Lower lobe of right lung (tissue), 2 donors: ENCODE data around the gene TMEM109. TPM values are rescaled to one million over a fixed set of nuclear protein-coding genes. Genes with fewer than 3 reads are reported as not detected.

Source experiments
- ATAC-seq, 2 donors: fragments of 200-7000 bp; cut with Tn5 transposase; one replicate each; pipeline ENCODE4 v1.9.1; 2020 to 2022; ENCODE audit warnings: mild to moderate bottlenecking in 2 of 2, moderate library complexity in 2 of 2
- DNase-seq: peaks from one replicate; pipeline ENCODE4 v3.0.0-alpha.2; 2020
- H3K27ac ChIP-seq: fragments of 200-600 bp; one replicate; pipeline ENCODE4 v1.8.0; 2022
- H3K27me3 ChIP-seq: fragments of 200-600 bp; one replicate; pipeline ENCODE4 v1.8.0; 2022; ENCODE audit warnings: low read depth
- H3K36me3 ChIP-seq: fragments of 200-600 bp; one replicate; pipeline ENCODE4 v1.8.0; 2022; ENCODE audit warnings: mild to moderate bottlenecking
- H3K4me1 ChIP-seq: fragments of 200-600 bp; one replicate; pipeline ENCODE4 v1.8.0; 2022
- H3K4me3 ChIP-seq: fragments of 200-600 bp; one replicate; pipeline ENCODE4 v1.8.0; 2022; ENCODE audit warnings: mild to moderate bottlenecking
- H3K9me3 ChIP-seq: fragments of 200-600 bp; one replicate; pipeline ENCODE4 v1.8.0; 2022
- CTCF ChIP-seq: fragments of 200-600 bp; IDR thresholded peaks from one replicate; pipeline ENCODE4 v1.8.0; 2022; ENCODE audit warnings: antibody characterized with exemption, mild to moderate bottlenecking
- intact Hi-C: fragments of 100-400 bp; cut with DNase I; formaldehyde crosslinking; loops from one replicate; pipeline ENCODE4 v1.11.0; 2022
- total RNA-seq: library from RNA; stranded (reverse); fragmentation: NEBNext Ultra II Directional; extraction: Animal tissue kit (Norgen Biotek cat#: 25700); gene quantifications from one replicate; pipeline ENCODE4 v1.2.1, GENCODE V29; 2021
- donor health status: DM: no; HTN: yes; CAD: no; lungs with severe emphysema.

TMEM109 gene
- total RNA-seq, 1 donor from 2014 or later: 142 TPM

- Histone ChIP-seq H3K4me3 (no peak overlapping the region), H3K4me1 (no peaks in the 10 kb centered on the region), H3K27me3 (no peaks in the 10 kb centered on the region), H3K27ac (no peak overlapping the region), H3K9me3 (no peaks in the 10 kb centered on the region), H3K36me3 (peaks cover 16% of the 10 kb centered on the region)
- TF ChIP-seq CTCF: no peak
- DNase-seq (no peak), ATAC-seq (no peak)
- intact Hi-C loops: no loop called here
Observed at GRCh38 chr11:60880643-60881282, 33.2 kb upstream of the TMEM109 start.

- DNase-seq (no peak), ATAC-seq (peak; percentile 72 to 75)
- peak; percentile 36 for TF ChIP-seq CTCF
- no peak overlapping the region for H3K4me3 ChIP-seq
- H3K27ac ChIP-seq: no peak overlapping the region
- H3K9me3 ChIP-seq: no peaks in the 10 kb centered on the region
- intact Hi-C loops: no loop called here
- H3K27me3 ChIP-seq: no peaks in the 10 kb centered on the region
- peaks cover 11% of the 10 kb centered on the region for H3K36me3 ChIP-seq
- H3K4me1 ChIP-seq: no peaks in the 10 kb centered on the region
Observed at GRCh38 chr11:60887556-60887955, 26.4 kb upstream of the TMEM109 start.

GRCh38 chr11:60889869-60890311 lies 24.1 kb upstream of the TMEM109 start:
- Histone ChIP-seq H3K4me1 (no peaks in the 10 kb centered on the region), H3K27me3 (no peaks in the 10 kb centered on the region), H3K9me3 (no peaks in the 10 kb centered on the region), H3K27ac (no peak overlapping the region), H3K36me3 (peaks cover 34% of the 10 kb centered on the region), H3K4me3 (no peak overlapping the region)
- ATAC-seq (peak in 1 of 2 donors; percentile 48), DNase-seq (no peak)
- no peak for TF ChIP-seq CTCF
- intact Hi-C loops: no loop called here

- no peaks in the 10 kb centered on the region for H3K9me3 ChIP-seq
- no peaks in the 10 kb centered on the region for H3K4me1 ChIP-seq
- TF ChIP-seq CTCF: no peak
- ATAC-seq (no peak), DNase-seq (no peak)
- H3K27ac ChIP-seq: no peak overlapping the region
- H3K4me3 ChIP-seq: no peak overlapping the region
- peaks cover 42% of the 10 kb centered on the region for H3K36me3 ChIP-seq
- intact Hi-C loops: no loop called here
- no peaks in the 10 kb centered on the region for H3K27me3 ChIP-seq
Observed at GRCh38 chr11:60890696-60891095, 23.3 kb upstream of the TMEM109 start.

- TF ChIP-seq CTCF: no peak
- Histone ChIP-seq H3K4me3 (no peak overlapping the region), H3K36me3 (peaks cover 48% of the 10 kb centered on the region), H3K27me3 (no peaks in the 10 kb centered on the region), H3K4me1 (no peaks in the 10 kb centered on the region), H3K9me3 (no peaks in the 10 kb centered on the region), H3K27ac (no peak overlapping the region)
- DNase-seq: no peak
- intact Hi-C loops: no loop called here
- ATAC-seq: no peak
Observed at GRCh38 chr11:60891103-60891741, 22.7 kb upstream of the TMEM109 start.
